Measurements from ENCODE around the gene ANP32A.

ANP32A gene

DNA sequence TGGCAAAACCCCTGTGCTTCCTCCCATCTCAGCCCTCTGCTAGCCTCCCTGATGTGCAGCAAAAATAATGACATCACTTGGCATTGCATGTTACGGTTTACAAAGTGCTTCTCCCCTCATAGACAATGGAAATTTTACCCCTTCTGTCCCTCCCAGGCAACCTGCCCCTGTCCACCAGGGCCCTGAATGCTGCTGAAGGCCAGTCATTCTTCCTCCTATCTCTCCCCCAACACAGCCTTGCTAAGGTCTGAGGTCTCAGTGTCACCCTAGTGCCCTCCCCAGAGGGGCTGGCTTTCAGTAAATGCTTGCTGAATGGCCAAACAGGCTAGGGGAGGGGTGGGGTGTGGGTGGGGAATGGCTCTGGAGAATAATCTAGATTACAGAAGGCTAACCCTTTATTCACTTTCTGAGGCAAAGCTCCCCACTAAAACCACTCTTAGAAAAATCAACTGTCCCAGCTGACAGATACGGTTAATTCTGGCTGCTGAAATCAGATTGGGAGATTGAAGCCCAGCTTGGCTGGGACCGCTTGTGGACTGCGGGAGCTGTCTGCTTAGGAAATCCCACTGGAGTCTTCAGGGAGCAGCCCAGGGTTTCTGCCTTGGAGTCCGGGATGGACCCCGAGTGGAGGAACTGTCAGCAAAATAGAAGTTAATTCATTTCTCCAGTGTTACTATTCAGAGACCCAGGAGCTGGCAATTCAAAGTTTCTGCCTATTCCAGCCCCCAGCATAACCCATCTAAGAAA lies 22.9 kb downstream of the ANP32A start:
- DNase-seq = no peak

DNA sequence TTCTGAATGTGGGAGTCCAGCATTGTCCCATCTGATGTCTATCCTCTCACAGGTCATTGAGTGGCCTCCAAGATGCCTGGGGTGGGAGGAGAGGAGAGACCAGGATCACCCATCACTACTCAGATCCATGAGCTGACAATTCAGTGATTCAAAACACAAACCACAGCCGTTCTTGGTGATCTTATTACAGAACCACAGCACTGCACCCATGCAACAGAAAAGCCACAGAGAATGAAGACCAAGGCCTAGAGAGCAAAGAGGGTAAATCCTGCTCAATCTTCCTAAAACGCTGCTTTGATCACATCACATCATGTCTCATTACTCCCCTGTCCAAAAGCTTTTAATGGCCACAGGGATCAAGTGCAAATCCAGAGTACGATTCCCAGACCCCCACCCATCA lies 23.5 kb downstream of the ANP32A start:
- no peak for DNase-seq

DNA sequence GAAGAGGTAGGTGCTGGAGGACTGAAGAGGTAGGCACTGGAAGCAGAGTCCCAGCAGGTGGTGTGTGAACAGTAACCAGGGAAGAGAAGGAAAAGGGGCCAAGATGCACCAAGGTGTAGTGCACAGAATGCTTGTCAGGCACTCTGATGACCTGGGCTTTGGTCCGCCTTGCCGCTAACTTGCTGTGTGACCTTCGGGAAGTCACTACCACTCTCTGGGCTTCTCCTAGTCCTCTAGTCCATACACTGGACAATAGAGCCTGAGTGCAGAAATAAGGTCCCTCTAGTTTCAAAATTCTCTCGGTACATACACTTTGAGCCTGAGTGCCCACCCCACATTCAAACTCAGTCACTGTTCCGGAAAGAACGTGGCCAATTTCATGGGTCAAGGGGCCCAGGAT lies 24.1 kb downstream of the ANP32A start:
- no peak for DNase-seq

DNA sequence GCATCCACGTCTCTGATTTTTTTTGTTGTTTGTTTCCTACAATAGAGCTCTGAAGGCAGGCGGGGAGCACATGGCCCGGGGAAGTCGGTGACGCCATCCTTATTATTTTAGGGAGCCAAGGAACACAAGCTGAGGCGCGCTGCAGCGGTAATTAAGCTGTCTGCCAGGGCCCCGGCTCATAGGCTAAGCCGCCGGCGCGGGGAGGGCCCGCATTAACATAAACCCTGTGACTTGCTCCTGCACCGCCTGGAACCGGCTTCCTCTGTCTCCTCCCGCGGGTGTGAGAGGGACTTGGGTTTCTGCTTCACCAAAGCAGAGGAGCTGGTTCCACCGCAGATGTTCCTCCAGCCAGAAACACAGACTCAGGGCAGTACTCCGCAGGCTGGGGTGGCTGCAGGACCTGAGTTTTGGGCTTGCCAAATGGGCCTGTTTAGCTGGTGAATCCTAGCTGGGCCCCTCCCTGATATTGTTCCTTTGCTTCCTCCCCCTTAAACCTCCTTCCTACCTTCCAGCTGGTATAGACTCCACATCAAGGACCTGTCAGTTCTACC lies 25.3 kb downstream of the ANP32A start:
- DNase-seq = no peak

DNA sequence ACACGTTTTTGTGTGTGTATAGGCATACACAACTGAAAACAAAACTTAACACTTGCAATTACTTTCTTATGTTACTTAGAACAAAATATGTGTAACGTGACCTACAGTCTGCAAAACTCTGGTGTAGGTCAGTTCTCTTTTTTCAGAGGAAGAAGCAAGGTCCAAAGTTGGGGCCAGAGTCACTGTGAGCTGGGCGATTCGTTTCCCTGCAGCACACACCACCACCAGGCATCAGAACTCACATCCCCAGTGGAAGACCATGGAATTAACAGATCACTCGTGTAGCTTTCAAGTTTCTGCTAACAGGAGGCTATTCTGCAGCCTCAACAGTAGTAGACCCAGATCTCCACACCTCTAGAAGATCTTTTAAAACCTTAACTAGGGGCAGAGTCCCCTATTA lies 25.8 kb downstream of the ANP32A start:
- DNase-seq = no peak

DNA sequence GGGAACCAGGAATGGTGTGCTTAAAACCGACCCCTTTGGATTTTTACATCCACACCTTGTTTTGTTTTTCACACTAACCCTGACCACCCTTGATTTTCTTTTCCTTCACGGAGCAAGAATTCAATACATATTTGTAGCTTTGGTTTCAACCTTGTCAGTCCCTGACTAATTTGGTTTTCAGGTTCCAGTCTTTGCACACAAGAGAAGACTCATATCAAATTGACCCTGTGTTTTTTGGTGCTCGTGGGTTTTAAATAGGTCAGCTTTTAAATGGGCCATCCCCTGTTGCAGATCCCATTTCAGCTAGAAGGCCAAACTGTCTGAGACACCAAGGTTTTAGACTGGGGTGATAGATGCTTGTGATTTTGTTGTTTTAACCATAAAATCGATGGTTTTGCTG lies 26.4 kb downstream of the ANP32A start:
- no peak for DNase-seq

DNA sequence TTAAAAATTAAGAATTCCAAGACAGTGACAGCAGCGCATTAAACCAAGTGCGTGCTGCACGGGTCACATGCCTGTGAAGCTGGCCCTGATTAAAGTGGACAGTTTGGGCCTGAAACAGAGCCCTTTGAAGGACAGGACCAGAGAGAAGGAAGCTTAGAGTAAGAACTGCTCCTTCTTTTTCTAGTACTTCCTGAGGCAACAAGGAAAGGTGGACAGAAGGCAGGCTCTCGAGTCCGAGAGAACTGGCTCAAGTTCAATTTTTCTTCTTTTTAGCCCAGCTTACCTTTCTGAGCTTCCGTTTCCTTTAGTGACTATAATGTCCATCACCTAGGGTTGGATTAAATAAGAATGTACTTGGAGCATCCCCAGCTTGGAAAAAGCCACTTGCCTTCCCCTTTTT lies 26.9 kb downstream of the ANP32A start:
- no peak for DNase-seq

DNA sequence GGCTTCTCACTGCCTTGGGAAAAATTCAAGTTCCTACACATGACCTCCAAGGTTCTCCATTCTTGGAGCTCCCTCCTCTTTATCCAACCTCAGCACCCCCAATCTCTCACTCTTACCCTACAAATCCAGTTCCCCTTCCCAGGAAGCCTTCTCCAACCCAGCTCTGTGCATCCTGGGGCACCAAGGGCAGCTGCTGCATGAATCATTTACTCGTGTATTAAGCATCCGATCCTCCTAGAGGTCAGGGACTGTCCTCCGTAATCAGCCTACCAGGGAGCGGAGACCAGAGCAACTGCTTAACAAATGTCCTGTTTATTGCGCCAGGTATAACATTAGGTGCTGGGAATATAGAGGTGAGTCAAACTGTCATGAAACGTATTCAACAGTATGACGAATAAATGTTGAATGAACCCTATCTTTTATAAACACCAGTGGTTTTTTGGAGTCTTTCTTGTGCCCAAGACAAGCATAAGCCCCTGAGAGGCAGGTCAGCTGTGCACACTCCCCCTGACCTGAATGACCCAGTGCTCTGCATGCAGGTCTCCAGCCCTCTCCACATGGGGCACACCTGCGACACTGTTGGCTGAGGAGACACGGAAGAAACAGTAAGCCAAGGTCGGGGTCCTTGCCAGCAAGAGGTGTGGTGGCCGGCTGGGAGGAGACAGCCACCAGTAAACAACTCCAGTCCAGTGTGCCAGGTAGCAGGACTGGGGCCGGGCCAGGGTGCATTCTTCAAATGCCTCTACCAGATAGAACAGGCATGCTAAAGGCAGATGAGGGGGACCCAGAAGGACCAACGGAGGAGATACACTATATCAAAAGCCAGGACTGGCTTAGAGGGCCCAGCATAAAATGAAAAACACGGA lies 27.6 kb downstream of the ANP32A start:
- DNase-seq = no peak

DNA sequence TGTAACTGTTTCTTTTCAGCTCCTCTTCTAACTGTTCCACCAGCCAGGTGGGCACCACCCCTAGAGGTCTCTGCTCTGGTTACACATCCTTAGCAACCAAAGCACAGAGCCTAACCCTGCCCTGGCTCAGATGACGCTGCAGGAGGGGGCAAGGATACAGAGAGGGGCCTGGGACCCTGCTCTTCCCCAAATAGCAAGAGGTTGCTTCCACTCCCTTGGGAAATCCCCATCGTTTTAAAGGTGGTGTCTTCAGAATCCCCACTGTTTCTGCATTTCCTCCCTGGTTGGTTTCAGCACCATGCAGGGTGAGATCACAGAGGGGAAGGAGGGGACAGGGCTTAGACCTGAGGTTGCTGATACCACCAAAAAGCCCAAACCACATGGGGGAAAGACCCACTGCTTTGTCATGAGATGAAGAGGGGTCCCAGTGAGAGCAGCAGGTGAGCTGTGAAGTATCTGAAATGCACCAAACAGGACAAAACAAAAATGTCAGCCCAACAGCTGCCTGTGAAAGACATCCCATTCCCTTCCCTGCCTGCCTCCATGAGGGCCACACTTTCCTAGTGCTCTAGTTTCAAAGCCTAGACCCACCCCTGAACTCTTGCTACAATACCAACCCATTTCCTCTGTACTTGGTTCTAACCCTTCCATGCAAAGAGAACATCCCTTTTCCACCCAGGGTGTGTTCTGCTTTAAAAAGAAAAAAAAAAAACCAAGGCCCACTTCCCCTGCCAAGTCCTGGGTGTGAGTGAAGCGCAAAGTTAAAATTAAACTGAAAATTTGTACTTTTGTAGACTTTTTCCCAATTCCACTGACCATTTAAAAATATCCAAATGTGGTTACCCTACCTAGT lies 29.0 kb downstream of the ANP32A start:
- DNase-seq = no peak

DNA sequence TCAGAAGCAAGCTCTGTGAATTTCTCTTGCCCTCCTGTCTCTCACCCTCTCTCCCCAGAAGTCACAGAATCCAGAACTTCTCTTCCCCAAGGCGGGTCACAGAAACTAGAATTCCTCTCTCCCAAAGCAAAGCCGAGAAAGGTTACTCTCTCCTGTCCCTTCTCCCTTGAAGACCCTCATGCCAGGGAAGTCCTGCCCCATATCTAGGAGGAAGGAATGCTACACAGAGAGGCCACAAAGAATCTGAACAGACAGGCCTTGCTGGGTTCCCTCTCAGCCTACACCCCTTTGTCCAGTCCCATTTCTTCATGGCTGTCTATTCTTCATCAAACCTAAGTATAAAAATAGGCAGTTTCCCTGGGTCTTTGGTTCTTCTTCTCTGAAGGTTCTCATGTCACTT lies 29.8 kb downstream of the ANP32A start:
- DNase-seq = no peak

DNA sequence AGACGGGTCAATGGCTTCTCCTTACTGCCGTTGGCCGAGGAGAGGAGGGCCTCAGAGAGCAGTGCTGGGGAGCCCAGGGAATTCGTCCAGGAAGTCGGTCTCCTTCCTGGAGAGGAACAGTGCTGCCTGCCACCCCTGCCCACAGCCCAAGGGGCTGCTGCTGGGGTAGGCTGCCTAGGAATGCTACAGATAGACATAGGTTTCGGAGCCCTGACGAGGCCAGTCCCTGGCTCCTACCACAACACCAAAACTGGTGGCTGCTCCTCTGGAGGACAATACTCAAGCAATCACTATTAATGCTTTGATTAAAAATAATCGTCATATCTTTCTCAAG lies 30.5 kb downstream of the ANP32A start:
- DNase-seq = no peak

DNA sequence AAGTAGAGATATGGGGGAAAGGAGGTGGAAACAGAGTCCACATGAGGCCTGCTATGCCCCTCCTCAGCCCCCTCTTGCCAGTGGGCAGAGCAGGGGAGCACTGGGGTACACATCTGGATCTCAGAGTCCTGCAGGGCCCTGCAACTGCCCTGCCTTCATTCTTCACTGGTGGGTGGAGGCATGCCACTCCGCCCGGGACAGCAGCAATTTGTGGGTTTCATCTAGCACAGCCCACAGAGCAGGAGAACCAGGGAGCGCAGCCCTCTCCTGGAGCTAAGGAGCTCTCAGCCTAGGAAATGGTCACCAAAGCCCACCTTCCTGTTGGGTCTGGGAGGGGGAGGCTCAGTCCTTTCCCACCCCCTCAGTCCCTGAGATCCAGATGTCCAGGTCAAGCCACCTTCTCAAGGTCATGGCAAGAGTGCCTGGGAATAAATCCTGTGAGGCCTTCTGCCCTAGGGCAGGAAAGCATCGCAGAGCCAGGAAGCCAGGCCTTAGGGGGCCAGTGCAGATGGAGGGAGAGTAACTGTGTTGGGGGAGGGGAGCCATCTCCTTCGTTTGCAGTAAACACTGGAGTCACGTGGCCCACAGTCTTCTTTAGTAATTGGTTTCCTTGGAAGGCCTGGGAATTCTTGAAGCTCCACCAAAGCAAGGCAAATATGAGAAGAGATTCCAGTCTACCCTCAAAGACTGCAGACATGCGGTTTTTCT lies 31.0 kb downstream of the ANP32A start:
- no peak for DNase-seq

DNA sequence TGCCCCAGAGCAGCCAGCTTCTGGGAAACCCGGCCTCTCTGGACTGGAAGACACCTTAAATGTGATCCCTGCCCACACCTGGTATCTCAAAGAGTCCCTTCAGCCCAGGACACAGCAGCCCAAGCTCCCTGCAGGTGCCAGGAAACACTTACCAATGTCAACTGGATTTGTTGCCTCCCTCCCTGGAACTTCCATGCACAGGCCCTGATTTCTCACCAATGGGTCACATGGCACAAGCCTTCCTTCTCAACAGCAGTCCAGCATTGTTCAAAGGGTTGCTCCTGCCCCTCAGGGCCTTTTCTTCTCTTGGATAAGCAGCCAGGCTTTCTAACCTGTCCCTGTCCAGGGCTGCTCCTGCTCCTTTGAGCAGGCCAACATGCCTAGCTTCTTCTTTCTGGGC lies 31.6 kb downstream of the ANP32A start:
- no peak for DNase-seq

DNA sequence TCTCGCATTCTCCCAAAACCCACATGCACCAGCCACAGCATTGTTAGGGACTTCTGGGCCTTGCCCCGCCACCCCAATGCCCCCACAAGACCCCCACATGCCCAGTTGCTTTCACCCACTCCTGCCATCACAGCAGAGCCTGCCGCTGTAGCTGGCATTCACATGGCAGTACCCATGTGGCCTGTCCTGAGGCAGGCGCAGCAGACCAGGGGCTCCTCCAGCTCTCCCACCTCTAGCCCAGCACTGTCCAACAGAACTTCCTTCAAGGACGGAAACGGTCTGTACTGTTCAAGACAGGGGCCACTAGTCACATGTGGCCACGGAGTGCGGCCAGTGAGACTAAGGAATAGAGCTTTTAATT lies 32.5 kb downstream of the ANP32A start:
- no peak for DNase-seq

DNA sequence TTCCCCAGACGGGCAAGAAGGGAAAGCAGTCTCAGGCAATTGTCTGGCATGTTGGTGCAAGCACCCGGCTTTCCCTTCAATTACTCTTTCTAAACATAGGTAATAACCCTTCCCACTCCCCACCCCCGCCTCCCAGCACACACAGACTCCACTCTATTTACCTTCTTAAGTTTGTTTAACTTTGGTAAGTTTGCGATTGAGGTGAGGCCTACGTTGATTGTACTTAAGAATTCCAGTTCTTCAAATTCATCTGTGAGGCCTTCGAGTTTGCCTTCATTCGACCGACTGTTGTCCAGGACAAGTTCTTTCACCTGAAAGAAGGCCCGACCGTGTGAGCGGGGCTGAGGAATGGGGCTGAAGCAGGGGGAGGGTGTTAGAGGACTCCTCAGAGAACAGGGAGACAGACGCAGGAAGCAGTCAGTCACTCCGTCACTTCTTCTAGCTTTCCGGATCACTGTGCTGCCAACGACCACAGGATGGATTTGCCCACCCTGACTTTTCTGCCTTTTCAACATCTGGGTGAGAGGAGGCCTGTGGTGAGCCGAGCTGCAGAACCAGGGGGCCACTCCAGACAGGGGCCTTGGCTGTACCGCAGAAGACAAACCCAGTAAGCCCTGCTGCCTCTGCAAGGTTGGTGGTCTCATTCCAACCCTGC lies 33.0 kb downstream of the ANP32A start:
- no peak for DNase-seq

DNA sequence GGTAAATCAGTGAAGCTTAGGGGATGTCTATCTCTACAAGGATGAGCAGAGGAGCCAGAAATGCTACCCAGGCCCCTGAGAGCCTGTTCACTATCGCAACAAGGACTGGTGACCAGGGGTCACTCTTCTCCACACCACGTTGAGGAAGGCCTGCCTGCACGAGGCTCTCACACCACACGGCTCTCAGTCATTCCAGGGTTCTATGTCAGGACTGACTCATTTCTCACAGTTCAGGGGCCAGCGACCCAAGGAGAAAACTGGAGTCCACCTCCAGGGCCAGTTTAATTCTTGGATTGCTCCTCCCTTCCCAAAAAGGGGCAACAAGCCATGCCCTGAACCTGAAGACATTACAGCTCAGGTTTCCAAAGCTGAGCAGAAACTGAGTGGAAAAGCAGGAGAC lies 33.9 kb downstream of the ANP32A start:
- no peak for DNase-seq

DNA sequence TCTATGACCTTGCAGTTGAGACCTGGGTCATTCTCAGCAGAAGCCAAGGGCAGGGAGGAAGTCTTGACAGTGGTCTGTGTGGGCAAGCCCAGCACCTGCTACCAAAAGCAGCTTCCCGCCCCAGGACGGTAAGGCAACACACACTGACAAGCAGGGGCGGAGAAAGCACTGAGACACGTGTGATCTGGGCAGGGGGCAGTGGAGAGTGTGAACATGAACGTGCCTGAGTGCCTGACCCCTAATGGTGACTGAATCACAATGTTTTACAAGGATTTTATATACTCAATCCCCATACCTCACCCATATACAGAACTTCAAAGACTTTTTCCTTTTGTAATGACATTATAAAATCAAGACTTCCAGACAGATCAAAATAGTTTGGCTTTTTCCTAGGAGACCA lies 35.2 kb downstream of the ANP32A start:
- DNase-seq = no peak

DNA sequence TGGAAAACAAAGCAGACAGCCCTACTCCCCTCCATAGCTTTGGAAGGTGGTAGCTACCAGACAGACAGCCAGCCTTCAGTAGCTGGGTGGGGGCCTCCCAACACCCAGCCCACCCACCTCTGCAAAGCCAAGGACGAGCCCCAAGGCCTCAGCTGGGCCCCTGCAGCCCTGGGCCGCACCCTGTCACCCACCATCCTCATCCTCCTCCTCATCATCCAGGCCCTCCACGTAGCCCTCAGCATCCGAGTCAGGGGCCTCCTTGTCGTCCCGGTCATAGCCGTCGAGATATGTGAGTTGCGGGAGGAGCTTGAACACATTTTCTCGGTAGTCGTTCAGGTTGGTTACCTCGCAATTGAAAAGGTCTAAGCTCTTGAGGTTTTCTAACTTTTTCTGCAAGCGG lies 36.5 kb downstream of the ANP32A start:
- no peak for DNase-seq

DNA sequence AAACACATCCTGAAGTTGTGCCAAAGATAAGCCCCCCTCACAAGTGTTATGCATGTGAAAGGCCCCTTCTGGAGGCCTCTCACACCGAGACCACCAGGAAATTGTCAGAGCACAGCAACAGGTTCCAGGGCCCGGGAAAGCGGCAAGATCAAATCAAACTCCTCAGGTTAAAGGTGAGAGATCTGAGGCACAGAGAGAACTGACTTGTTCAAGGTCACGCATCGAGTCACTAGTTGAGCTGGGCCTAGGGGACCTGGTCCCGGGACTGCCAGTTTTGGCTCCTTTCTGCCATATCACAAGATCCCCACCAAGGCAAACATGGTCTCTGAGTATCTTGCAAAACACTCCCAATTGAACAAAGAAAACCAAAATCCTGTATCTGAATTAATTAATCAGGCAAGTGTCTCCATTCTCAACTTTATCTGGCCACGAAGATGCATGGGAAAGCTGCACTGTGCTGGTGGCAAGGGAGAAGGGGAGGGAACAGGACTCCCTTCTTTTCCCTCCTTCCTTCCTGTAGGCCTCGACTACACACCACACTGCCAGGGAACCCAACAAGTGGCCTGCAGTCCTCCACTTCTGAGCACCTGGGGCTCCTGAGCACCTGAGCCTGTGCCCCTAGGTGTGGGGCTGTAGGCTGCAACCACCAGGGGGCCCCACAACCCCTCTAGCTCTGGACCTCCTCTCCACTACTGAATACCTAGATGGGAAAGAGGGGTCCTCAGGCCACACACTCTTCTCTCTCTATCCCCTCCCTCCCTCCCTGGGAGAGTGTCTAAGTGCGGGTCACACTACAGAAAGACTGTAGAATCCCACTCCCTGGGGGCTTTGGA lies 37.3 kb downstream of the ANP32A start:
- DNase-seq = peak; percentile 9

DNA sequence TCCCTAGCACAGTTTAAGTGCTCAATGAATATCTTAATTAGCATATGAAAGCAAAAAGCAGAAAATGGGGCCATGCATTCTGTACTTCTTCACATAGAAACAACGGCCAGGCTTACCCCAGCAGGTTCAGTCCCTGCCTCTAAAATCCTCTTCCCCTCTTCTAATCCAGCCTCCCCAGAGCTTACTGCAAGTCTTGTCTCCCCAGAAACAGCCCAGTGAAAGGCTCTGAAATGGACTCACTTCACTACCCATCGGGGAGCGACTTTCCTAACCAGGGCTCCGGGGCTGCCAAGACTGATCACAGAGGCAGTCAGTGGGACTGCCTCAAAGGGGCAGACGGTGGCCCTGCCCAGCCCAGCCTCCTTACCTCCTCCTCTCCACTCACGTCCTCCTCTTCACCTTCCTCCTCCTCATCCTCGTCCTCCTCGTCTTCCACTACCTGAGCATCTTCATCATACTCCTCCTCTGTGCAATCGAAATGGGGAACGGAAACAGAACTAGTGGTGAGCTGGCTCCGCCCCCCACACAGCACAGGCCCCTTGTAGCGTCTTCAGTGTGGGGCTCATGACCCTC lies 38.0 kb downstream of the ANP32A start:
- no peak for DNase-seq
